Omental fat pad (tissue), 4 donors: ENCODE measurements around the gene EIF4A3. TPM values are rescaled to one million over a fixed set of nuclear protein-coding genes. Genes with fewer than 3 reads are reported as not detected.

Source experiments
- ATAC-seq: fragments of 150-250 bp; one replicate; pipeline ENCODE4 v1.9.1; 2016; ENCODE audit warnings: mild to moderate bottlenecking, moderate library complexity; ENCODE audit not compliant: low FRiP score
- DNase-seq: peaks from one replicate; pipeline ENCODE4 v3.0.0-alpha.2; 2019; ENCODE audit warnings: low spot score
- total RNA-seq, 4 donors: library from RNA; depleted of rRNA; stranded (reverse); fragments of >200 nt; gene quantifications; one replicate each; pipeline ENCODE4 v1.1.0, GENCODE V29; 2016
- TF ChIP-seq, protein P1 (sequence below), 3 donors: fragments of 450-650 bp; IDR thresholded peaks; one replicate each; pipeline ENCODE4 v1.5.1; 2016 to 2017; ENCODE audit warnings: antibody characterized with exemption in 3 of 3, mild to moderate bottlenecking in 3 of 3, moderate library complexity in 2 of 3

The EIF4A3 gene
- total RNA-seq, 4 donors from 2014 or later: 49.0 to 218 (median 112) TPM

DNA sequence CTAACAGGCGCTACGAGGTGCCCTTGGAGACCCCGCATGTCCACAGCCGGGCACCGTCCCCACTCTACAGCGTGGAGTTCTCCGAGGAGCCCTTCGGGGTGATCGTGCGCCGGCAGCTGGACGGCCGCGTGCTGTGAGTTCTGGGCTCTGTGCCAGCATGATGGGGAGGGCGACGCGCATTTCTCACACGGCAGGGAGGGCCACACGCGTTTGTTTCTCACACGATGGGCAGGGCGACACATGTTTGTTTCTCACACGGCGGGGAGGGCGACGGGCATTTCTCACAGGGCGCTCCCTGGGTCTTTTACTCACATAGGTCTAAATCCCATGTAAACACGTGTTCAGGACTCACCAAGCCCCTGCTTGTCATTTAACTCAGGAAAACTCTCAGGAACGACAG is 41.2 kb downstream of the EIF4A3 start:
- DNase-seq (no peak), ATAC-seq (no peak)

DNA sequence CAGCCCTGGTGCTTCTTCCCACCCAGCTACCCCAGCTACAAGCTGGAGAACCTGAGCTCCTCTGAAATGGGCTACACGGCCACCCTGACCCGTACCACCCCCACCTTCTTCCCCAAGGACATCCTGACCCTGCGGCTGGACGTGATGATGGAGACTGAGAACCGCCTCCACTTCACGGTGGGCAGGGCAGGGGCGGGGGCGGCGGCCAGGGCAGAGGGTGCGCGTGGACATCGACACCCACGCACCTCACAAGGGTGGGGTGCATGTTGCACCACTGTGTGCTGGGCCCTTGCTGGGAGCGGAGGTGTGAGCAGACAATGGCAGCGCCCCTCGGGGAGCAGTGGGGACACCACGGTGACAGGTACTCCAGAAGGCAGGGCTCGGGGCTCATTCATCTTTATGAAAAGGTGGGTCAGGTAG is 42.0 kb downstream of the EIF4A3 start:
- TF ChIP-seq, protein P1, sequence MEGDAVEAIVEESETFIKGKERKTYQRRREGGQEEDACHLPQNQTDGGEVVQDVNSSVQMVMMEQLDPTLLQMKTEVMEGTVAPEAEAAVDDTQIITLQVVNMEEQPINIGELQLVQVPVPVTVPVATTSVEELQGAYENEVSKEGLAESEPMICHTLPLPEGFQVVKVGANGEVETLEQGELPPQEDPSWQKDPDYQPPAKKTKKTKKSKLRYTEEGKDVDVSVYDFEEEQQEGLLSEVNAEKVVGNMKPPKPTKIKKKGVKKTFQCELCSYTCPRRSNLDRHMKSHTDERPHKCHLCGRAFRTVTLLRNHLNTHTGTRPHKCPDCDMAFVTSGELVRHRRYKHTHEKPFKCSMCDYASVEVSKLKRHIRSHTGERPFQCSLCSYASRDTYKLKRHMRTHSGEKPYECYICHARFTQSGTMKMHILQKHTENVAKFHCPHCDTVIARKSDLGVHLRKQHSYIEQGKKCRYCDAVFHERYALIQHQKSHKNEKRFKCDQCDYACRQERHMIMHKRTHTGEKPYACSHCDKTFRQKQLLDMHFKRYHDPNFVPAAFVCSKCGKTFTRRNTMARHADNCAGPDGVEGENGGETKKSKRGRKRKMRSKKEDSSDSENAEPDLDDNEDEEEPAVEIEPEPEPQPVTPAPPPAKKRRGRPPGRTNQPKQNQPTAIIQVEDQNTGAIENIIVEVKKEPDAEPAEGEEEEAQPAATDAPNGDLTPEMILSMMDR (IDR thresholded peaks at IDR 0.05): no peak
- ATAC-seq: no peak
- no peak for DNase-seq

More for the DNA sequence above, 41.2 kb downstream of the EIF4A3 start:
- TF ChIP-seq, protein P1 (IDR thresholded peaks at IDR 0.05): no peak

DNA sequence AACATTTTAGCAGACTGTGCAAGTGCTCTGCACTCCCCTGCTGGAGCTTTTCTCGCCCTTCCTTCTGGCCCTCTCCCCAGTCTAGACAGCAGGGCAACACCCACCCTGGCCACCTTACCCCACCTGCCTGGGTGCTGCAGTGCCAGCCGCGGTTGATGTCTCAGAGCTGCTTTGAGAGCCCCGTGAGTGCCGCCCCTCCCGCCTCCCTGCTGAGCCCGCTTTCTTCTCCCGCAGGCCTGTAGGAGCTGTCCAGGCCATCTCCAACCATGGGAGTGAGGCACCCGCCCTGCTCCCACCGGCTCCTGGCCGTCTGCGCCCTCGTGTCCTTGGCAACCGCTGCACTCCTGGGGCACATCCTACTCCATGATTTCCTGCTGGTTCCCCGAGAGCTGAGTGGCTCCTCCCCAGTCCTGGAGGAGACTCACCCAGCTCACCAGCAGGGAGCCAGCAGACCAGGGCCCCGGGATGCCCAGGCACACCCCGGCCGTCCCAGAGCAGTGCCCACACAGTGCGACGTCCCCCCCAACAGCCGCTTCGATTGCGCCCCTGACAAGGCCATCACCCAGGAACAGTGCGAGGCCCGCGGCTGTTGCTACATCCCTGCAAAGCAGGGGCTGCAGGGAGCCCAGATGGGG is 42.5 kb downstream of the EIF4A3 start:
- TF ChIP-seq, protein P1 (IDR thresholded peaks at IDR 0.05): no peak
- no peak for ATAC-seq
- no peak for DNase-seq

DNA sequence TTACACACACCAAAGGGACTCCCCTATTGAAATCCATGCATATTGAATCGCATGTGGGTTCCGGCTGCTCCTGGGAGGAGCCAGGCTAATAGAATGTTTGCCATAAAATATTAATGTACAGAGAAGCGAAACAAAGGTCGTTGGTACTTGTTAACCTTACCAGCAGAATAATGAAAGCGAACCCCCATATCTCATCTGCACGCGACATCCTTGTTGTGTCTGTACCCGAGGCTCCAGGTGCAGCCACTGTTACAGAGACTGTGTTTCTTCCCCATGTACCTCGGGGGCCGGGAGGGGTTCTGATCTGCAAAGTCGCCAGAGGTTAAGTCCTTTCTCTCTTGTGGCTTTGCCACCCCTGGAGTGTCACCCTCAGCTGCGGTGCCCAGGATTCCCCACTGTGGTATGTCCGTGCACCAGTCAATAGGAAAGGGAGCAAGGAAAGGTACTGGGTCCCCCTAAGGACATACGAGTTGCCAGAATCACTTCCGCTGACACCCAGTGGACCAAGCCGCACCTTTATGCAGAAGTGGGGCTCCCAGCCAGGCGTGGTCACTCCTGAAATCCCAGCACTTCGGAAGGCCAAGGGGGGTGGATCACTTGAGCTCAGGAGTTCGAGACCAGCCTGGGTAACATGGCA is 43.4 kb downstream of the EIF4A3 start:
- ATAC-seq (no peak), DNase-seq (no peak)
- TF ChIP-seq, protein P1 (IDR thresholded peaks at IDR 0.05): no peak

DNA sequence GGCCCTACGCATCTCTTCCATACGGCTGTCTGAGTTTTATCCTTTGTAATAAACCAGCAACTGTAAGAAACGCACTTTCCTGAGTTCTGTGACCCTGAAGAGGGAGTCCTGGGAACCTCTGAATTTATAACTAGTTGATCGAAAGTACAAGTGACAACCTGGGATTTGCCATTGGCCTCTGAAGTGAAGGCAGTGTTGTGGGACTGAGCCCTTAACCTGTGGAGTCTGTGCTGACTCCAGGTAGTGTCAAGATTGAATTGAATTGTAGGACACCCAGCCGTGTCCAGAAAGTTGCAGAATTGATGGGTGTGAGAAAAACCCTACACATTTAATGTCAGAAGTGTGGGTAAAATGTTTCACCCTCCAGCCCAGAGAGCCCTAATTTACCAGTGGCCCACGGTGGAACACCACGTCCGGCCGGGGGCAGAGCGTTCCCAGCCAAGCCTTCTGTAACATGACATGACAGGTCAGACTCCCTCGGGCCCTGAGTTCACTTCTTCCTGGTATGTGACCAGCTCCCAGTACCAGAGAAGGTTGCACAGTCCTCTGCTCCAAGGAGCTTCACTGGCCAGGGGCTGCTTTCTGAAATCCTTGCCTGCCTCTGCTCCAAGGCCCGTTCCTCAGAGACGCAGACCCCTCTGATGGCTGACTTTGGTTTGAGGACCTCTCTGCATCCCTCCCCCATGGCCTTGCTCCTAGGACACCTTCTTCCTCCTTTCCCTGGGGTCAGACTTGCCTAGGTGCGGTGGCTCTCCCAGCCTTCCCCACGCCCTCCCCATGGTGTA is 44.1 kb downstream of the EIF4A3 start:
- DNase-seq: no peak
- TF ChIP-seq, protein P1 (IDR thresholded peaks at IDR 0.05): no peak
- ATAC-seq: no peak

DNA sequence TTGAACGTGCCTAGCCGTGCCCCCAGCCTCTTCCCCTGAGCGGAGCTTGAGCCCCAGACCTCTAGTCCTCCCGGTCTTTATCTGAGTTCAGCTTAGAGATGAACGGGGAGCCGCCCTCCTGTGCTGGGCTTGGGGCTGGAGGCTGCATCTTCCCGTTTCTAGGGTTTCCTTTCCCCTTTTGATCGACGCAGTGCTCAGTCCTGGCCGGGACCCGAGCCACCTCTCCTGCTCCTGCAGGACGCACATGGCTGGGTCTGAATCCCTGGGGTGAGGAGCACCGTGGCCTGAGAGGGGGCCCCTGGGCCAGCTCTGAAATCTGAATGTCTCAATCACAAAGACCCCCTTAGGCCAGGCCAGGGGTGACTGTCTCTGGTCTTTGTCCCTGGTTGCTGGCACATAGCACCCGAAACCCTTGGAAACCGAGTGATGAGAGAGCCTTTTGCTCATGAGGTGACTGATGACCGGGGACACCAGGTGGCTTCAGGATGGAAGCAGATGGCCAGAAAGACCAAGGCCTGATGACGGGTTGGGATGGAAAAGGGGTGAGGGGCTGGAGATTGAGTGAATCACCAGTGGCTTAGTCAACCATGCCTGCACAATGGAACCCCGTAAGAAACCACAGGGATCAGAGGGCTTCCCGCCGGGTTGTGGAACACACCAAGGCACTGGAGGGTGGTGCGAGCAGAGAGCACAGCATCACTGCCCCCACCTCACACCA is 44.8 kb downstream of the EIF4A3 start:
- no peak for ATAC-seq
- TF ChIP-seq, protein P1 (IDR thresholded peaks at IDR 0.05): no peak
- no peak for DNase-seq
